IPS DF 6.9 (cell line): Measurements from ENCODE around the gene VPS41.
A peak's percentile ranks its signal among the peaks of the same experiment; 100 is the strongest.

Experiments used
- DNase-seq: peaks from one replicate; pipeline ENCODE4 v3.0.0-alpha.2; 2013; ENCODE audit warnings: low read depth, low spot score
- H3K27ac ChIP-seq: one replicate; pipeline ENCODE4 v1.5.1; 2013; ENCODE audit warnings: low read length, control low read depth
- H3K27me3 ChIP-seq: 2 replicates; pipeline ENCODE4 v1.6.1; 2013; ENCODE audit warnings: mild to moderate bottlenecking, low read length; ENCODE audit not compliant: control insufficient read depth, insufficient read depth
- H3K36me3 ChIP-seq: 2 replicates; pipeline ENCODE4 v1.6.1; 2013; ENCODE audit warnings: low read length; ENCODE audit not compliant: control insufficient read depth, insufficient read depth
- H3K4me1 ChIP-seq: 2 replicates; pipeline ENCODE4 v1.6.1; 2013; ENCODE audit warnings: low read length; ENCODE audit not compliant: control insufficient read depth, insufficient read depth
- H3K4me3 ChIP-seq: 2 replicates; pipeline ENCODE4 v1.5.1; 2013; ENCODE audit warnings: mild to moderate bottlenecking, low read length
- H3K9me3 ChIP-seq: 2 replicates; pipeline ENCODE4 v1.6.1; 2013; ENCODE audit warnings: low read length, inconsistent platforms; ENCODE audit not compliant: control insufficient read depth, insufficient read depth
- WGBS: extraction: QIAGEN DNeasy Blood & Tissue Kit; methylation state at CpG from one replicate; pipeline ENCODE4 v1.1.7; 2013; ENCODE audit warnings: mixed read lengths, missing lambda C conversion rate; ENCODE audit not compliant: insufficient read length, insufficient coverage; 5-methylcytosine and 5-hydroxymethylcytosine counted together

Gene VPS41

GRCh38 chr7:38822549-38822948 lies 86.4 kb downstream of the VPS41 start:
- H3K36me3 ChIP-seq: no peaks in the 10 kb centered on the region; the same call in 1 of the 2 replicates
- no peak for DNase-seq
- H3K9me3 ChIP-seq: no peaks in the 10 kb centered on the region
- no CpG with 5 or more reads among the region's 1 CpG for WGBS
- no peaks in the 10 kb centered on the region for H3K4me1 ChIP-seq
- no peak overlapping the region for H3K27ac ChIP-seq
- no peaks in the 10 kb centered on the region for H3K27me3 ChIP-seq
- no peak overlapping the region for H3K4me3 ChIP-seq

DNA sequence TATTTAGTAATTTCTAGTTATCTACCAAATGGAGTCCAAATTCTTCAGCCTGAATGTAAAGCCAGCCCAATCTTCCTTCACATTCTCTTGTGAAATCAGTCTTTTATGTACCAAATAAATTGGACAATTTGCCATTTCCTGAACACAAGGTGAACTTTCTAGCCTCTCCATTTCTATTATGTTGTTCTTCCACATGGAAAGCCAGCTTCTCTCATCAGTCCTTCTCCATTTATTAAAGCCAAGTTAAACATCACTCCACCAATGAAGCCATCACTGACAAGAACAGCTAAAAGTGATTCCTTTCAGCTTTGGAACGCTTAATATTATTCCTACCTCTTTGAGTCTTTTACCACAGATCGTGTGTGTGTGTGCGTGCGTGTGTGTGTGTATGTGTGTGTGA lies 88.4 kb downstream of the VPS41 start:
- Histone ChIP-seq H3K4me1 (no peaks in the 10 kb centered on the region), H3K27me3 (no peaks in the 10 kb centered on the region), H3K9me3 (no peaks in the 10 kb centered on the region), H3K4me3 (no peak overlapping the region), H3K36me3 (no peaks in the 10 kb centered on the region; the same call in 1 of the 2 replicates), H3K27ac (no peak overlapping the region)
- WGBS: no CpG with 5 or more reads among the region's 4 CpGs
- DNase-seq: no peak

- no peaks in the 10 kb centered on the region for H3K27me3 ChIP-seq
- H3K4me3 ChIP-seq: no peak overlapping the region
- H3K36me3 ChIP-seq: no peaks in the 10 kb centered on the region; the same call in 1 of the 2 replicates
- DNase-seq: no peak
- no peaks in the 10 kb centered on the region for H3K9me3 ChIP-seq
- H3K4me1 ChIP-seq: no peaks in the 10 kb centered on the region
- no peak overlapping the region for H3K27ac ChIP-seq
- WGBS: no CpG with 5 or more reads among the region's 2 CpGs
Observed at GRCh38 chr7:38819463-38819862, 89.5 kb downstream of the VPS41 start.

DNA sequence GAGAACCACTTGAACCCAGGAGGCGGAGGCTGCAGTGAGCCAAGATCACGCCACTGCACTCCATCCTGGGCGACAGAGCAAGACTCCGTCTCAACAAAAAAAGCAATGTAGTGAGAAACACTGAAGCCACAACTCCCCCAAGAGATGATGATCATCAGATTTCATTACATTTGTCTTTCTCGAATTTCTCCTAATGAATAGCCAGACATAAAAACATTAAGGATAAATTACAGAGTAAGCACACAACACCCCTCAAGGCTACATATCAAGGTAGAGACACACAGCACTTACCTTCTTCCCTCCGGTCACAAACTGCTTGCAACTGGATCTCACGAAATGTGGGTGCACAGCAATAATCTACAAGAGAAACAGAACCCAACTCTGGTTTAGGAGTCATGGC lies 91.5 kb downstream of the VPS41 start:
- H3K9me3 ChIP-seq: no peaks in the 10 kb centered on the region
- H3K27me3 ChIP-seq: no peaks in the 10 kb centered on the region
- no CpG with 5 or more reads among the region's 7 CpGs for WGBS
- H3K4me1 ChIP-seq: no peaks in the 10 kb centered on the region
- DNase-seq: no peak
- H3K4me3 ChIP-seq: no peak overlapping the region
- no peaks in the 10 kb centered on the region; the same call in 1 of the 2 replicates for H3K36me3 ChIP-seq
- no peak overlapping the region for H3K27ac ChIP-seq

DNA sequence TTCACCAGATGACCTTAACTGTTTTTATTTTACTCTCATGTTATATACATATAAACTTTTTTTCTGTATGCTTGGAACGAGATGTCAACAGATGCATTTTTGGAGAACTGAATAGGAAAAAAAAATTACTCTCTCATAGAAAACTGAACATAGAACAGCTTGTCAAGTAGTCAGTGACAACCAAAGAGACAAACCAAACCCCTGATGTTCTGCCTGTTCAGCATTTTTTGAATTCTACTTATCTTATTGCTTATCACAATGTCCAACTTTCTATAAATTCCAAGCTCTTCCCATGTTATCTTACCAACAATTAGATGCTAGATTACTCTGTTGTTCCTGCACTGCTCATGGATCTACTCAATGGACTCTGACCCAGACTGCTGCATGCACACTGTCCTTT lies 95.2 kb downstream of the VPS41 start:
- no peaks in the 10 kb centered on the region for H3K9me3 ChIP-seq
- WGBS: no CpG with 5 or more reads among the region's 1 CpG
- H3K27me3 ChIP-seq: no peaks in the 10 kb centered on the region
- no peaks in the 10 kb centered on the region; the same call in 1 of the 2 replicates for H3K36me3 ChIP-seq
- DNase-seq: no peak
- H3K27ac ChIP-seq: no peak overlapping the region
- H3K4me1 ChIP-seq: no peaks in the 10 kb centered on the region
- H3K4me3 ChIP-seq: no peak overlapping the region

DNA sequence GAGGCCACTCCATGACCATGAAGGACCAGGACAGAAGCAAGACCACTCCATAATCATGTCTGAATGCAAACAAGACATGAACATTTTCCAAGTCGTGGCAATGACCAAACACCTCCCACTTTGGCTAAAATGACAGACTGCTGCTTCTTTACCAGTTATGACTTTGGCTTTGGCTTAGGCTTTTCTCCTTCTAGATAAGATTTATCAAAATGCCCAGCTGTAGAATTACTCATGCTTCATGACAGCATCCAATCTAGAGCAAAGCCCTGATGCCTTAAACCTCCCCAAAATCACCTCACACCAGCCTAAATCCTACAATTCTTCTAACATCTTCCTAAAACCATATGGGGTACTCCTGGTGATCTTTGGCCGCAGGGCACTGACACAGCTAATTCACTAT lies 102.1 kb downstream of the VPS41 start:
- DNase-seq: no peak
- no CpG with 5 or more reads among the region's 2 CpGs for WGBS
- no peaks in the 10 kb centered on the region for H3K9me3 ChIP-seq

DNA sequence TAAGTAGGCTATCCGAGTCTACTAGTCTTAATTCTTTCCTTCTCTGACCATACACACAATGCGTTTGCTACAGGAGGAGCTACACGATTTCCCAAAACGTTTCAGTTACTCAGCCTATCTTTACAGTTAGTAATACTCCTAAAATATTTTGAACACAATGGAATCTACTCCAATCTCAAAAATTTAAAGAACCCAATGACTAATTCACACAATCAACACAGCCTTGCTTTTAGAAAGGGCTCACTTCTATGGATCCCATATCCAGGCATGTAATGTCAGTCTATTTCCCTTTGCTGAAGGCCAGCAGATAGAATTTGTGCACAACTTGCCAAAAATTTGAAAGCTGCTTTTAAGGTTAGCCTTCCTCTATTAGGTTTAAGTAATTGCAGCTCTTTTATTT lies 107.2 kb downstream of the VPS41 start:
- no CpG with 5 or more reads among the region's 4 CpGs for WGBS
- Histone ChIP-seq H3K27me3 (no peaks in the 10 kb centered on the region), H3K4me1 (peaks cover 1% of the 10 kb centered on the region; the same call in 1 of the 2 replicates), H3K9me3 (no peaks in the 10 kb centered on the region), H3K36me3 (no peaks in the 10 kb centered on the region), H3K27ac (no peak overlapping the region), H3K4me3 (no peak overlapping the region)
- no peak for DNase-seq

More for the DNA sequence above, 102.1 kb downstream of the VPS41 start:
- Histone ChIP-seq H3K4me1 (no peaks in the 10 kb centered on the region), H3K27me3 (no peaks in the 10 kb centered on the region), H3K36me3 (no peaks in the 10 kb centered on the region), H3K4me3 (no peak overlapping the region), H3K27ac (no peak overlapping the region)

DNA sequence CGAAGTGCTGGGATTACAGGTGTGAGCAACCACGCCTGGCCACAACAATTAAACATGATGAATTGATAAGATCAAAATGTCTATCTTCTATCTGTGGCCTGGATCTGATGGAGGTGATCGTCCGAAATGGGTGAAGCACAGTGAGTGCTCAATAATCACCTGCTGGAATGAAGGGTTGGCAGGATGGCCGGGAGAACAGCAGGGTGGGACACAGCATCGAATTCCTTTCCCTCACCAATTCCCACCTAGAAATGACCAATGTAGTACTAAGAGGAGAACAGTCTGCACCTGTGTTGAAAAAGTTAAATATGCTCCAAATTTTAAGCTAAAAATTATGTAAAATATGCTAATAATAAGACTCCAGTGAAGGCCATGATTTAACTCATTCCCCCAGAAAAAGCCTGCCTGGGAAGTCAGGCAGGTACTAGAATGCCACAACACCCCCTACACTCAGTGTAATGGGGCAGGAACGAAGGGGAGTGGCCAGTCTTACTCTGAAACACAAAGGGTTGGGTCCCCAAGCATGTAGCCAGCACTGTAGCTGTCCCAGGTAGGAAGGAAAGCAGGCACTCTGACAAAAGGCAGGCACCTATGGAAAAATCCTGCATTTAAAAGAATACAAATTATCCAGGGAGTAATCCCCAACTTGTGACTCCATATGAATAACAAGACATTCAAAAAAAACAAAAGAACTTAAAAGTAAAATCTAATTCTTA lies 110.3 kb downstream of the VPS41 start:
- no CpG with 5 or more reads among the region's 7 CpGs for WGBS
- H3K4me1 ChIP-seq: peaks cover 1% of the 10 kb centered on the region; the same call in 1 of the 2 replicates
- no peaks in the 10 kb centered on the region for H3K9me3 ChIP-seq
- no peaks in the 10 kb centered on the region for H3K36me3 ChIP-seq
- H3K27me3 ChIP-seq: no peaks in the 10 kb centered on the region
- H3K4me3 ChIP-seq: no peak overlapping the region
- H3K27ac ChIP-seq: no peak overlapping the region
- peak; percentile 71 for DNase-seq

DNA sequence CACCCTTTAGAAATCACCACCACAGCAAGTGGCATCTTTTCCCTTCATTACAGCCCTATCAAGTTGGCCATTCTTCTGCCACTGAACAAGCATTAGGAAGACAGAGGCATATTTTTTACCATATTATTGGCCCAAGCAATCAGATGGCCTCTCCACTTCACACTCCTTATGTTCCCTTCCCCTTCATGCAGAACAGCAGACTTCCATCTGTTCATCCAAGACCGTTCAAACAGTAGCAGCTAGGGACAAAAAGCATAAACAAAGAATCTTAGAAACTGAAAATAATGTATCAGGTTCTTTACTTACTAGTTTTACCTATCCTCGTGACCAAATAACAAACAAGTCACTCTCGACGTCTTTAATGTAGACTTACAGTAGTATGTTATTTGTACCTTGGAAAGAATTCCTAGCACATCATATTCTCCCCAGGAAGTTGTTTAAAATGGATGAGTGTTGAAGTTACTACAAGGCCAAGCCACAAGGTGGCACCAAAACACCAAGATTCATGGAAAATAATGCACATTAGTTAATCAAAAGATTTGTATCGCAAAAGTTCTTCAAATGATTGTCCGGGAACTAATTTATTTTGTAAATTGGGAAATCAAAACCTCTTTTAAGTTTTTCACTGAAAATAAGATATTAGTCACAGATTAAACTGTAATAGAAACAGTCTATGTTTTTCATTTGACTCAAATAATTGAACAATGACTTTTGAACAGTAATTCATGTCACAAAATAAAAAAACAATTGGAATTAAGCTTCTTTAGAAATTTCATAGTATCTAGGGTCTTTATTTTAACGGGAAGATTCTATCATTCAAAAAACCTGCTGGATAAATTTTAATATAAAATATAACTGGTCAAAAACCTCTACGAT lies 112.1 kb downstream of the VPS41 start:
- no peak overlapping the region for H3K4me3 ChIP-seq
- H3K27ac ChIP-seq: no peak overlapping the region
- no peaks in the 10 kb centered on the region for H3K27me3 ChIP-seq
- no peaks in the 10 kb centered on the region for H3K9me3 ChIP-seq
- no peaks in the 10 kb centered on the region for H3K36me3 ChIP-seq
- WGBS: no CpG with 5 or more reads among the region's 8 CpGs
- no peak for DNase-seq
- peaks cover 1% of the 10 kb centered on the region; the same call in 1 of the 2 replicates for H3K4me1 ChIP-seq

DNA sequence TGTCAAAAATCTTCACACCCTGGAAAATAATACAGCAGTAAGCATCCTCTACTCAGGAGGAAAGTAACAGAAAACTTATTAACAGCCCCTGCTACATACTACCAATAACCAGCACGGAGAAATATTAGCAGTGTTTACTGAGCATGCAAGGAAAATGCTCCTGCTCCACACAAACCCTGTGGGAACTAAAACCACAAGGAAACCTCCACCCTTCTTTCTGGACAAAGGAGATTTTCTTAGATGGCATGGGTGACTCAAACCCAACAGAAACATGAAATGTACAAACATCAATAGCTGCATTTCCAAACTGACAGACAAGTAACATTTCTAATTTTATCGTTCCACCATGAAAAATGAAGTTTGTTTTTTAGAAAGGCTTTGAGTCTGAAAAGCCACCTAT lies 113.4 kb downstream of the VPS41 start:
- no peaks in the 10 kb centered on the region for H3K36me3 ChIP-seq
- H3K4me3 ChIP-seq: no peak overlapping the region
- DNase-seq: no peak
- H3K9me3 ChIP-seq: no peaks in the 10 kb centered on the region
- H3K27me3 ChIP-seq: no peaks in the 10 kb centered on the region
- WGBS: no CpG with 5 or more reads among the region's 2 CpGs
- no peak overlapping the region for H3K27ac ChIP-seq
- peaks cover 1% of the 10 kb centered on the region; the same call in 1 of the 2 replicates for H3K4me1 ChIP-seq
